ENCODE results near the gene CLIC1. TPM values are rescaled to one million over a fixed set of nuclear protein-coding genes. Genes with fewer than 3 reads are reported as not detected.

CLIC1 gene
- total RNA-seq (2022; extraction: Qiagen RNA extraction), result 497 to 519 TPM (median 513 TPM) in 5 replicates

GRCh38 chr6:31736021-31736767 lies at the start of gene CLIC1:
TSS of gene CLIC1 (minus strand) at chr6:31736530. CDS start at chr6:31736300, 230 bp downstream.

DNA sequence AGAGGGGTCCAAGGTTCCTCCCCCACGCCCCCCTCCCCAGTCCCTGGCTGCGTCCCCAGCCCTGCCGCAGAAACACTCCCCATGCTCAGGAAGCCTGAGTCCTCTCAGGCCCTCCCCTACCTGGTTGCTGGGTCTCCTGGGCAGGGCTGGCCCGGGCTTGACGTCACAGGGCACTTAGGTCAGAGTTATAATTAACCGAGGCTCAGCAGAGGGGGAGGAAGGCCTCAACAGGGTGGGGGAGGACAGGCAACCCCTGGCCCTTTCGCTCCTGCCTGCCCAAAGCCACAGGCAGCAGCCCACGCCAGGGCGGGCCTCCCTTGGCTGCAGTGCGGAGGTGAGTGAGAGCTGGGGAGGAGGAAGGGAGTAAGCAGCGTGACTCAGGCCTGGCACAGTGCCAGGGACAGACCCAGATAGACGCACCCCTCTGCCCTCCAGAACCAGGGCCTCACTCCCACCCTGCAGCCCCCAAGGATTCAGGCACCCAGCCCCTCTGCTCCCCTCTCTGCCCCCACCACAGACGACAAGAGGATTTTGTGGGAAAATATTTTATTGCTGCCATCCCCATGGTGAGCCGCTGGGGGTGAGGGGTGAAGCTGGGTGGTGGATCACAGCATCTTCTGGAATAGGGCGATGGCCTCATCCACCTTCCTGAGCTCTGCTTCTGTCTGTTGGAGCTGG lies 40.8 kb upstream of the CLIC1 start, which contains the start of gene VWA7:
VWA7 (minus strand) TSS at position 340 of the 678 bp plus-strand sequence. CDS start 549 bp downstream, outside the sequence.

DNA sequence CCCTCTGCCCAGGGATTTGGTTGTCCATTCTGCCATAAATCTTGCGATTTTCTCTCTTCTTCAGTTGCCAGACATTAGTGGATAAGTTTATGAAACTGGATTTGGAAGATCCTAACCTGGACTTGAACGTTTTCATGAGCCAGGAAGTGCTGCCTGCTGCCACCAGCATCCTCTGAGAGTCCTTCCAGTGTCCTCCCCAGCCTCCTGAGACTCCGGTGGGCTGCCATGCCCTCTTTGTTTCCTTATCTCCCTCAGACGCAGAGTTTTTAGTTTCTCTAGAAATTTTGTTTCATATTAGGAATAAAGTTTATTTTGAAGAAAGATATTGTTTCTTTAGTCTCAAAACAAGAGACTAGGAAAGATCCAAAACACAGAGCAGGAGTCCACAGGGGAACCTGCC lies 26.0 kb upstream of the CLIC1 start, which contains the start of gene SAPCD1:
SAPCD1 (plus strand) TSS at position 301 of the 400 bp plus-strand sequence. CDS start 399 bp downstream, outside the sequence.

DNA sequence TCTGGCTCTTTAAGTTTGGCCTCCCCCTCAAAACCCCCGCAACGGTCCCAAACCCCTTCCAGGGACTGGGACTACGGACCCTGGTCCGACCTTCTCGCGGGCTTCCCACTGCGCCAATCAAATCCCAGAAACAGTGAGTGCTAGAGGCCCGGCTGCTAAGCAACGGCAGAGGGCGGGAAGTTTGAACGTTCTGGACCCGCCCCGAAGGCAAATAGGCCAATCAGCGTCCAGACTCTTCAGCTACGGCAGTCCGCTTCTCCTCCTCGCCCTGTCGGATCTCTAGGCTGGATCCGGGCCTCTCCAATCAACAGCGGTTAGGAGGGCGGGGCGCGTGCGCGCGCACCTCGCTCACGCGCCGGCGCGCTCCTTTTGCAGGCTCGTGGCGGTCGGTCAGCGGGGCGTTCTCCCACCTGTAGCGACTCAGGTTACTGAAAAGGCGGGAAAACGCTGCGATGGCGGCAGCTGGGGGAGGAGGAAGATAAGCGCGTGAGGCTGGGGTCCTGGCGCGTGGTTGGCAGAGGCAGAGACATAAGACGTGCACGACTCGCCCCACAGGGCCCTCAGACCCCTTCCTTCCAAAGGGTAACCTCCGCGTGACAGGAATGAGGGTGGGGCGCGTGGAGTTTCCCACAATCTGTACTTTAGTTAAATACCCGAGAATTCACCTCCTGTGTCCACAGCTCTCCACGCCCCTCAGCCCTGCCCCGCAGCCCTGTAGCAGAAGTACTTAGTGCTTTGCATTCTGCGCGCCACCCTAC lies 3.5 kb upstream of the CLIC1 start, which contains the start of gene MSH5:
MSH5 (plus strand) TSS at position 367 of the 758 bp plus-strand sequence. CDS start 462 bp downstream, outside the sequence.

DNA sequence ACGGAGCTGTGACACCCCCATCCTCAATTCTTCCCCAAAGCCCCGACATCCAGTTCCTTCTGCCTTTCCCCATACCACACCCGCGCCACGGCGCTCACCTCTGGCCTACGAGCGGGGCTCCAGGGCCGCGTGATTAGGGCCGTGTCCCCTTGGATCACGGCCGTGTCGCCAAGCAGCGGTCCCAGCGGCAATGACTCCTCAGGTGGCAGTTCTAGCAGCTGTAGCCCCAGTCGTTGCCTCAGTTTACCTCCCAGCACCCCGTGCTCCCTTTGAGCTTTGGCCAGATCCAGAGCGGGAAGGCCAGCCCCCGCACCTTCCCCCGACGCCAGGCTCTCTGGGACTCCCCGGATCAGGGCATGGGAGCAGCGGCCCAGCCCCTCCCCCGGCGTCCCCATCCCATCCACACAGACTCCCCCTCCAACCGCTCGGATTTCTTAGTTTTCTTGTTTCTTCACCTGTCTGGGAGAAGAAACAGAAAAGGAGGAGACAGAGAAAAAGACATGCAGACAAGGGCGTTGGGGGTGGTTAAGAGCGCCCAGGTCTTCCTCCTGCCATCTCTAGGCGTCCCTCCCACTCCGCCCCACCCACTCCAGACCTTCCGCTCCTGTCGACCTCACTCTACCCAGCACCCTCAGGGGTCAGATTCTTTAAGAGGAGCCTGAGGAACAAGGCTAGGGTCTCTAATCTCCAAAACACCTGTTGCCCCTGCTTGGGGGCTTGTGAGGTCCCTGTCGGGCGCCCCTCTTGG lies 7.4 kb downstream of the CLIC1 start, which contains the start of gene DDAH2:
DDAH2 (minus strand) TSS at position 533 of the 748 bp plus-strand sequence; CDS start at position 395, 138 bp downstream.

GRCh38 chr6:31723245-31723979 lies 12.9 kb downstream of the CLIC1 start, which contains the start of gene MPIG6B:
TSS of gene MPIG6B (plus strand) at chr6:31723373. CDS start at chr6:31723384, 11 bp downstream.

DNA sequence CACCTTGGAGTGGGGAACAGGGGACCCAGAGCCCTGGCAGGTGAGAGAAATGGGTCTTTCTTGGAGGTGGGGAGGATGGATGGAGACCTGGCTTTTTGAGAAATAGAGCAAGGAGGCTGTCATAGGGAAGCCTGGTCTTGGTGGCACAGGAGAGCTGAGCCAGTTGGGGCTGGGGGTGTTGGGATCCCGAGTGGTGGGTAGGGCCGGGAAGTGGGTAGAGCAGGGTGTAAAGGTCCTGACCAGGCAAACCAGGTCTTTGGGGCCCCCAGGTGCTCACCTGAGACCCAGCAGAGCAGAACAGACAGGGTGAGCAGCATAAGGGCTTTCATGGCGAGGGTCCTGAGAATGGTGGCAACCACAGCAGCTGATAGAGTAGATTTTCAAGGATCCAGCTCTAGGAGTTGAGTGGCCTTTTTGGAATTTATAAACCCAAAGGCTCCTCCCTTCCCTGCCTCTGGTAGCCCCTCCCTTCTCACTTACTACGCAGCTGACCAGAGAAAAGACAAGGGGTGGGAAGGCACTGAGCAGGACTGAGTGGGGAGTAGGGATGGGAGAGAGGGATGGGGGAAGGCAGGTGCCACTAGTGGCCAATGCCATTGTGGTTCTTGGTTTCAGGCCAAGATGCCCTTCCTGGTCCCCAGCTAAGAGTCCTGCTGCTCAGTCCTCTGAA lies 14.8 kb downstream of the CLIC1 start, which contains the start of gene LY6G6C:
LY6G6C (minus strand) TSS at position 396 of the 670 bp plus-strand sequence; CDS start at position 329, 67 bp downstream.

GRCh38 chr6:31715022-31715958 lies 21.0 kb downstream of the CLIC1 start, which contains the start of gene LY6G6D:
TSS of gene LY6G6D (plus strand) at chr6:31715348. CDS start at chr6:31715356, 8 bp downstream.

GRCh38 chr6:31706599-31706998 lies 29.7 kb downstream of the CLIC1 start, which contains the start of gene LY6G6F:
TSS of gene LY6G6F (plus strand) at chr6:31706866. CDS start at chr6:31706907, 41 bp downstream.

DNA sequence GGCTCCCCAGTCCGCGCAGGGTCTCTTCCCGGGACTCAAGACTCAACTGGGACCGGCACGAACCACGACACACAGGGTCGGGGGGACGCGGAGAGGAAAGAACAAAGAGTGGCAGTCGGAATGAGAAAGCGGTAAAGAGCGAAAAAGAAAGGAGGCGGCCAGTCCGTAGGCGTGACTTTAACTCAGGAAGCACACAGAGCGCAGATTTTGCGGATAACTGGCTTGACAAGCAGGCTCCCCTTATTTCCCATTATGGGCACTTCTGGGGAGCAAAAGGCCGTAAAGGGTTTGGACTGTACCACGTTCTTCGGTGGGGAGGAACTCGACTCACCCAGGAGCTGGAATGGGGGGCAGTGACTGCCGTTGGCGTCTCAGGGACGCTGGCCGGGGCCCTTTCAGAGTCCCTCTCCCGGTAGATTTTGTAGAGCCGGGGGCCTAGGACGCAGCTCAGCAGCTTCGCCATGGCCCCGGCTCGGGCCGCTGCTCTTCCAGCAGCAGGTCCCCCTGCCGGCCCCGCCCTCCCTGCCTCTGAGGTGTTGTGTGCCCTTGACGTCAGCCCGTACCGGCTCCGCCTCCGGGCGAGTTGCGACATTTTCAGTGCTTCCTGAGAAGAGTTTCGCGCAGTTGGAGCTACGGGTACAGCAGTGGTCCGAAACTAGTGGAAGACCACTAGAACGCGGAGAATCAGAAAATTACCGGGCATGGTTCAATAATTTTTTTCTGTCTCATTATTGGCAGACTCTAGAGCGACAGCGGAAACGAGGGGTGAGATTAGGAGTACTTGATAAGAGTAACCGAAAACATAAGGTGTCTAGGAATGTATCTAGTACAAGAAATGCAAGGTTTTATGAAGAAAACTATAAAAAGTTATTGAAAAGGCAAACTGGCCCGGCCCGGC lies 33.3 kb downstream of the CLIC1 start, which contains the start of gene ABHD16A:
ABHD16A (minus strand) TSS at position 506 of the 898 bp plus-strand sequence; CDS start at position 463, 43 bp downstream.

Other genes starting within 250 kb of the CLIC1 start
- gene MICB, start 238.4 kb downstream of the CLIC1 start, total RNA-seq (2022; extraction: Qiagen RNA extraction), result 7.0 to 9.3 TPM (median 7.4 TPM) in 5 replicates
- not detected in 5 replicates for gene MCCD1, start 207.6 kb downstream of the CLIC1 start, total RNA-seq (2022; extraction: Qiagen RNA extraction)
- gene DDX39B, start 194.5 kb downstream of the CLIC1 start, total RNA-seq (2022; extraction: Qiagen RNA extraction), result 321 to 413 TPM (median 373 TPM) in 5 replicates
- 0.54 to 1.1 TPM (median 0.67 TPM) in 5 replicates for gene ATP6V1G2, start 189.9 kb downstream of the CLIC1 start, total RNA-seq (2022; extraction: Qiagen RNA extraction)
- gene NFKBIL1, start 188.9 kb downstream of the CLIC1 start, total RNA-seq (2022; extraction: Qiagen RNA extraction), result 9.2 to 12.4 TPM (median 11.8 TPM) in 5 replicates
- 0.11 to 0.23 TPM in 2 of 5 replicates, not detected in the others for gene LTA, start 164.2 kb downstream of the CLIC1 start, total RNA-seq (2022; extraction: Qiagen RNA extraction)
- 0.06 to 0.36 TPM (median 0.09 TPM) in 4 of 5 replicates, not detected in the other for gene TNF, start 161.0 kb downstream of the CLIC1 start, total RNA-seq (2022; extraction: Qiagen RNA extraction)
- gene LTB, start 154.1 kb downstream of the CLIC1 start, total RNA-seq (2022; extraction: Qiagen RNA extraction), result 0.22 to 0.38 TPM (median 0.33 TPM) in 5 replicates
- 0.46 to 0.73 TPM in 2 of 5 replicates, not detected in the others for gene LST1, start 150.3 kb downstream of the CLIC1 start, total RNA-seq (2022; extraction: Qiagen RNA extraction)
- not detected in 5 replicates for gene NCR3, start 143.5 kb downstream of the CLIC1 start, total RNA-seq (2022; extraction: Qiagen RNA extraction)
- not detected in 5 replicates for gene AIF1, start 121.3 kb downstream of the CLIC1 start, total RNA-seq (2022; extraction: Qiagen RNA extraction)
- 69.6 to 93.6 TPM (median 87.5 TPM) in 5 replicates for gene PRRC2A, start 115.8 kb downstream of the CLIC1 start, total RNA-seq (2022; extraction: Qiagen RNA extraction)
- gene BAG6, start 83.9 kb downstream of the CLIC1 start, total RNA-seq (2022; extraction: Qiagen RNA extraction), result 114 to 156 TPM (median 146 TPM) in 5 replicates
- 2.9 to 4.1 TPM (median 3.0 TPM) in 5 replicates for gene APOM, start 80.6 kb downstream of the CLIC1 start, total RNA-seq (2022; extraction: Qiagen RNA extraction)
- 10.3 to 13.2 TPM (median 12.6 TPM) in 5 replicates for gene C6orf47, start 75.8 kb downstream of the CLIC1 start, total RNA-seq (2022; extraction: Qiagen RNA extraction)
- gene GPANK1, start 71.5 kb downstream of the CLIC1 start, total RNA-seq (2022; extraction: Qiagen RNA extraction), result 10.8 to 12.2 TPM (median 11.7 TPM) in 5 replicates
- 165 to 184 TPM (median 170 TPM) in 5 replicates for gene CSNK2B, start 70.5 kb downstream of the CLIC1 start, total RNA-seq (2022; extraction: Qiagen RNA extraction)
- 3.8 to 5.0 TPM (median 4.3 TPM) in 5 replicates for gene LY6G5B, start 66.6 kb downstream of the CLIC1 start, total RNA-seq (2022; extraction: Qiagen RNA extraction)
- 1.1 to 2.0 TPM (median 1.6 TPM) in 5 replicates for gene LY6G5C, start 55.5 kb downstream of the CLIC1 start, total RNA-seq (2022; extraction: Qiagen RNA extraction)
- gene ABHD16A, start 33.2 kb downstream of the CLIC1 start, total RNA-seq (2022; extraction: Qiagen RNA extraction), result 16.5 to 20.4 TPM (median 19.3 TPM) in 5 replicates
- not detected in 5 replicates for gene LY6G6F, start 29.7 kb downstream of the CLIC1 start, total RNA-seq (2022; extraction: Qiagen RNA extraction)
- gene LY6G6D, start 21.2 kb downstream of the CLIC1 start, total RNA-seq (2022; extraction: Qiagen RNA extraction), result not detected in 5 replicates
- 0.09 to 0.12 TPM (median 0.10 TPM) in 3 of 5 replicates, not detected in the others for gene LY6G6C, start 14.8 kb downstream of the CLIC1 start, total RNA-seq (2022; extraction: Qiagen RNA extraction)
- gene MPIG6B, start 13.2 kb downstream of the CLIC1 start, total RNA-seq (2022; extraction: Qiagen RNA extraction), result not detected in 5 replicates
- 28.8 to 35.0 TPM (median 32.1 TPM) in 5 replicates for gene DDAH2, start 7.2 kb downstream of the CLIC1 start, total RNA-seq (2022; extraction: Qiagen RNA extraction)
- gene MSH5, start 3.5 kb upstream of the CLIC1 start, total RNA-seq (2022; extraction: Qiagen RNA extraction), result 11.5 to 15.5 TPM (median 14.0 TPM) in 5 replicates
- gene SAPCD1, start 26.1 kb upstream of the CLIC1 start, total RNA-seq (2022; extraction: Qiagen RNA extraction), result 2.7 to 4.9 TPM (median 4.1 TPM) in 5 replicates
- 1.5 to 2.0 TPM (median 1.8 TPM) in 5 replicates for gene VWA7, start 40.8 kb upstream of the CLIC1 start, total RNA-seq (2022; extraction: Qiagen RNA extraction)
- 47.0 to 60.8 TPM (median 59.2 TPM) in 5 replicates for gene VARS1, start 59.2 kb upstream of the CLIC1 start, total RNA-seq (2022; extraction: Qiagen RNA extraction)
- 48.5 to 67.7 TPM (median 60.4 TPM) in 5 replicates for gene LSM2, start 70.4 kb upstream of the CLIC1 start, total RNA-seq (2022; extraction: Qiagen RNA extraction)
- 1.5 to 2.2 TPM (median 1.8 TPM) in 5 replicates for gene HSPA1L, start 78.8 kb upstream of the CLIC1 start, total RNA-seq (2022; extraction: Qiagen RNA extraction)
- gene HSPA1A, start 79.0 kb upstream of the CLIC1 start, total RNA-seq (2022; extraction: Qiagen RNA extraction), result 250 to 374 TPM (median 304 TPM) in 5 replicates
- gene HSPA1B, start 91.2 kb upstream of the CLIC1 start, total RNA-seq (2022; extraction: Qiagen RNA extraction), result 191 to 290 TPM (median 231 TPM) in 5 replicates
- 23.0 to 37.8 TPM (median 29.3 TPM) in 5 replicates for gene NEU1, start 126.3 kb upstream of the CLIC1 start, total RNA-seq (2022; extraction: Qiagen RNA extraction)
- 0.06 to 0.16 TPM in 2 of 5 replicates, not detected in the others for gene SLC44A4, start 142.5 kb upstream of the CLIC1 start, total RNA-seq (2022; extraction: Qiagen RNA extraction)
- gene EHMT2, start 161.2 kb upstream of the CLIC1 start, total RNA-seq (2022; extraction: Qiagen RNA extraction), result 25.9 to 35.4 TPM (median 32.0 TPM) in 5 replicates
- 3.4 to 5.3 TPM (median 4.6 TPM) in 5 replicates for gene ZBTB12, start 165.6 kb upstream of the CLIC1 start, total RNA-seq (2022; extraction: Qiagen RNA extraction)
- gene C2, start 191.2 kb upstream of the CLIC1 start, total RNA-seq (2022; extraction: Qiagen RNA extraction), result 0.21 to 0.68 TPM (median 0.31 TPM) in 5 replicates
- 1.5 to 3.3 TPM (median 2.4 TPM) in 5 replicates for gene CFB, start 209.6 kb upstream of the CLIC1 start, total RNA-seq (2022; extraction: Qiagen RNA extraction)
- 74.7 to 85.0 TPM (median 75.1 TPM) in 5 replicates for gene NELFE, start 222.4 kb upstream of the CLIC1 start, total RNA-seq (2022; extraction: Qiagen RNA extraction)
- 21.0 to 27.3 TPM (median 25.4 TPM) in 5 replicates for gene SKIC2, start 222.6 kb upstream of the CLIC1 start, total RNA-seq (2022; extraction: Qiagen RNA extraction)
- gene DXO, start 235.6 kb upstream of the CLIC1 start, total RNA-seq (2022; extraction: Qiagen RNA extraction), result 11.7 to 13.4 TPM (median 12.5 TPM) in 5 replicates
- 0.48 to 1.5 TPM (median 1.1 TPM) in 5 replicates for gene C4A, start 245.5 kb upstream of the CLIC1 start, total RNA-seq (2022; extraction: Qiagen RNA extraction)

All from A549 treated with CORT108297 at 1 μM for 4 hours (cell line).